HEK293 (cell line): ENCODE measurements around the gene THPO.

Experiments used
- GLI4 ChIP-seq: fragments of 450-650 bp; formaldehyde crosslinking; IDR thresholded peaks from 2 replicates; pipeline ENCODE4 v1.5.1; 2016; ENCODE audit warnings: missing biosample characterization, missing genetic modification characterization
- GLIS2 ChIP-seq: fragments of 450-650 bp; formaldehyde crosslinking; IDR thresholded peaks from 2 replicates; pipeline ENCODE4 v1.5.1; 2016; ENCODE audit warnings: missing biosample characterization, missing genetic modification characterization
- PBX3 ChIP-seq: sonication (generic); formaldehyde crosslinking; IDR thresholded peaks from 2 replicates; pipeline ENCODE4 v1.8.1; 2022; ENCODE audit warnings: mild to moderate bottlenecking, moderate library complexity, missing genetic modification reagents
- PRDM1 ChIP-seq: fragments of 450-650 bp; formaldehyde crosslinking; IDR thresholded peaks from 2 replicates; pipeline ENCODE4; 2016; ENCODE audit warnings: missing biosample characterization, missing genetic modification characterization
- YY2 ChIP-seq: fragments of 450-650 bp; formaldehyde crosslinking; IDR thresholded peaks from 2 replicates; pipeline ENCODE4 v1.5.1; 2016; ENCODE audit warnings: missing biosample characterization, missing genetic modification characterization
- ZBTB17 ChIP-seq: fragments of 450-650 bp; formaldehyde crosslinking; IDR thresholded peaks from 2 replicates; pipeline ENCODE4 v1.5.1; 2016; ENCODE audit warnings: missing biosample characterization, missing genetic modification characterization
- ZBTB20 ChIP-seq: fragments of 450-650 bp; formaldehyde crosslinking; IDR thresholded peaks from 2 replicates; pipeline ENCODE4 v1.5.1; 2016; ENCODE audit warnings: missing biosample characterization, missing genetic modification characterization
- ZBTB49 ChIP-seq: fragments of 450-650 bp; formaldehyde crosslinking; IDR thresholded peaks from 2 replicates; pipeline ENCODE4 v1.5.1; 2016; ENCODE audit warnings: missing biosample characterization, missing genetic modification characterization, low read depth
- ZNF121 ChIP-seq: fragments of 450-650 bp; formaldehyde crosslinking; IDR thresholded peaks from 2 replicates; pipeline ENCODE4 v1.5.1; 2016; ENCODE audit warnings: missing biosample characterization, missing genetic modification characterization
- ZNF174 ChIP-seq: fragments of 450-650 bp; formaldehyde crosslinking; IDR thresholded peaks from 2 replicates; pipeline ENCODE4 v1.5.0; 2017; ENCODE audit warnings: missing biosample characterization, mild to moderate bottlenecking, missing genetic modification characterization
- ZNF274 ChIP-seq, 2 experiments: fragments of 200-500 bp in 1 of 2; fragments of 450-650 bp in 1 of 2; sonication (Bioruptor generic) in 1 of 2; formaldehyde crosslinking in 1 of 2; IDR thresholded peaks; 2 replicates each; pipeline versions ENCODE4 v1.5.1 to v1.6.1; 2014 to 2016; ENCODE audit warnings: borderline replicate concordance in 1 of 2, inconsistent platforms in 1 of 2, low read length in 1 of 2, missing biosample characterization in 1 of 2, missing genetic modification characterization in 1 of 2
- ZNF350 ChIP-seq: fragments of 450-650 bp; formaldehyde crosslinking; IDR thresholded peaks from 2 replicates; pipeline ENCODE4 v1.5.0; 2017; ENCODE audit warnings: missing biosample characterization, mild to moderate bottlenecking, missing genetic modification characterization
- ZNF394 ChIP-seq: fragments of 450-650 bp; formaldehyde crosslinking; IDR thresholded peaks from 2 replicates; pipeline ENCODE4 v1.5.1; 2016; ENCODE audit warnings: missing biosample characterization, missing genetic modification characterization, mild to moderate bottlenecking, moderate library complexity, borderline replicate concordance
- ZNF398 ChIP-seq: fragments of 450-650 bp; formaldehyde crosslinking; IDR thresholded peaks from 2 replicates; pipeline ENCODE4 v1.5.1; 2017; ENCODE audit warnings: missing biosample characterization, missing genetic modification characterization
- ZNF433 ChIP-seq: fragments of 450-650 bp; formaldehyde crosslinking; IDR thresholded peaks from 2 replicates; pipeline ENCODE4 v1.5.1; 2016; ENCODE audit warnings: missing biosample characterization, missing genetic modification characterization, low read depth
- ZNF501 ChIP-seq: fragments of 450-650 bp; formaldehyde crosslinking; IDR thresholded peaks from 2 replicates; pipeline ENCODE4 v1.5.1; 2016; ENCODE audit warnings: missing biosample characterization, missing genetic modification characterization
- ZNF513 ChIP-seq: fragments of 450-650 bp; IDR thresholded peaks from 2 replicates; pipeline ENCODE4 v1.5.1; 2018; ENCODE audit warnings: missing biosample characterization, missing genetic modification characterization
- ZNF518A ChIP-seq: fragments of 450-650 bp; formaldehyde crosslinking; conservative IDR thresholded peaks from 2 replicates; pipeline ENCODE4 v1.5.1; 2016; ENCODE audit warnings: low read depth, missing biosample characterization, missing genetic modification characterization
- ZNF529 ChIP-seq: fragments of 450-650 bp; formaldehyde crosslinking; IDR thresholded peaks from 2 replicates; pipeline ENCODE4 v1.5.1; 2017; ENCODE audit warnings: missing genetic modification characterization, missing biosample characterization; ENCODE audit not compliant: insufficient replicate concordance
- ZNF549 ChIP-seq: fragments of 450-650 bp; IDR thresholded peaks from 2 replicates; pipeline ENCODE4 v1.5.1; 2018; ENCODE audit warnings: missing biosample characterization, missing genetic modification characterization, mild to moderate bottlenecking, inconsistent platforms, moderate library complexity
- ZNF561 ChIP-seq: fragments of 450-650 bp; IDR thresholded peaks from 2 replicates; pipeline ENCODE4 v1.5.1; 2018; ENCODE audit warnings: missing biosample characterization, missing genetic modification characterization, borderline replicate concordance
- ZNF596 ChIP-seq: fragments of 450-650 bp; IDR thresholded peaks from 2 replicates; pipeline ENCODE4 v1.5.0; 2018; ENCODE audit warnings: missing biosample characterization, mild to moderate bottlenecking, missing genetic modification characterization, moderate library complexity
- ZNF701 ChIP-seq: fragments of 450-650 bp; formaldehyde crosslinking; IDR thresholded peaks from 2 replicates; pipeline ENCODE4 v1.5.1; 2016; ENCODE audit warnings: missing biosample characterization, missing genetic modification characterization
- ZSCAN18 ChIP-seq: fragments of 450-650 bp; formaldehyde crosslinking; IDR thresholded peaks from 2 replicates; pipeline ENCODE4 v1.5.1; 2016; ENCODE audit warnings: missing biosample characterization, missing genetic modification characterization

Gene THPO

GRCh38 chr3:184362668-184363546 is 15.1 kb downstream of the THPO start (continued):
- TF ChIP-seq ZNF518A (tag by site-specific recombination) (0 out of 2 replicates have a peak, but pooled peaks have one; percentile 16), ZNF398 (tag by site-specific recombination) (peak; percentile 97), GLI4 (no peak), ZNF513 (tag by site-specific recombination) (no peak), PBX3 (CRISPR knock-in tag) (peak; percentile 69; the same call in 1 of the 2 replicates), ZNF174 (no peak), ZNF433 (tag by site-specific recombination) (no peak), ZNF501 (tag by site-specific recombination) (0 out of 2 replicates have a peak, but pooled peaks have one; percentile 27), PRDM1 (tag by site-specific recombination) (no peak), ZNF561 (tag by site-specific recombination) (peak; percentile 58), ZNF529 (no peak), ZBTB17 (tag by site-specific recombination) (no peak), ZBTB49 (no peak), ZBTB20 (tag by site-specific recombination) (peak; percentile 63), ZNF596 (0 out of 2 replicates have a peak, but pooled peaks have one; percentile 14), ZSCAN18 (tag by site-specific recombination) (no peak), ZNF350 (tag by site-specific recombination) (no peak), ZNF549 (tag by site-specific recombination) (no peak), ZNF274 (IDR thresholded peaks at IDR 0.05; ENCODE audit: low read length) (no peak), ZNF274 (tag by site-specific recombination; IDR thresholded peaks at IDR 0.05; ENCODE audit: borderline replicate concordance) (no peak), ZNF121 (tag by site-specific recombination) (peak; percentile 91), ZNF701 (tag by site-specific recombination) (no peak), YY2 (tag by site-specific recombination) (no peak), ZNF394 (tag by site-specific recombination) (peak; percentile 9; the same call in 1 of the 2 replicates), GLIS2 (tag by site-specific recombination) (peak; percentile 98)
